T-helper 1 cell treated with Interleukin-12 subunit alpha and Interleukin-12 subunit beta and Interleukin-4 antibody, amounts not matched to agents 30 μg/mL and 1 μg/mL, for 36 hours (primary cell): ENCODE data around the gene TRIM7.

Experiments used
- H3K27ac Mint-ChIP-seq: one replicate; pipeline ENCODE4 v1.8.0; 2021; ENCODE audit warnings: mild to moderate bottlenecking, mixed read lengths
- H3K27me3 Mint-ChIP-seq: one replicate; pipeline ENCODE4 v1.8.0; 2021; ENCODE audit warnings: low read depth, mixed read lengths
- H3K36me3 Mint-ChIP-seq: one replicate; pipeline ENCODE4 v1.8.0; 2021; ENCODE audit warnings: low read depth, mixed read lengths
- H3K4me1 Mint-ChIP-seq: one replicate; pipeline ENCODE4 v1.8.0; 2021; ENCODE audit warnings: low read depth, mixed read lengths
- H3K4me3 Mint-ChIP-seq: one replicate; pipeline ENCODE4 v1.8.0; 2021; ENCODE audit warnings: mild to moderate bottlenecking, moderate library complexity, mixed read lengths
- H3K9me3 Mint-ChIP-seq: one replicate; pipeline ENCODE4 v1.8.0; 2021; ENCODE audit warnings: mixed read lengths

TRIM7 gene

GRCh38 chr5:181235689-181236366 lies 30.8 kb upstream of the TRIM7 start:
- Mint-ChIP-seq H3K27ac (no peak overlapping the region), H3K4me1 (peaks cover 23% of the 10 kb centered on the region), H3K27me3 (no peaks in the 10 kb centered on the region), H3K4me3 (no peak overlapping the region), H3K9me3 (no peaks in the 10 kb centered on the region), H3K36me3 (peaks cover 58% of the 10 kb centered on the region)

GRCh38 chr5:181235323-181235688 lies 30.3 kb upstream of the TRIM7 start:
- H3K27ac Mint-ChIP-seq: no peak overlapping the region
- H3K27me3 Mint-ChIP-seq: no peaks in the 10 kb centered on the region
- H3K4me1 Mint-ChIP-seq: peaks cover 26% of the 10 kb centered on the region
- no peak overlapping the region for H3K4me3 Mint-ChIP-seq
- no peaks in the 10 kb centered on the region for H3K9me3 Mint-ChIP-seq
- peaks cover 59% of the 10 kb centered on the region for H3K36me3 Mint-ChIP-seq

GRCh38 chr5:181234455-181235306 lies 29.7 kb upstream of the TRIM7 start:
- peaks cover 29% of the 10 kb centered on the region for H3K4me1 Mint-ChIP-seq
- peak overlapping the region; percentile 31 for H3K27ac Mint-ChIP-seq

GRCh38 chr5:181233801-181234454 lies 28.9 kb upstream of the TRIM7 start:
- H3K27ac Mint-ChIP-seq: no peak overlapping the region
- no peak overlapping the region for H3K4me3 Mint-ChIP-seq
- peaks cover 30% of the 10 kb centered on the region for H3K4me1 Mint-ChIP-seq
- H3K36me3 Mint-ChIP-seq: peaks cover 59% of the 10 kb centered on the region
- no peaks in the 10 kb centered on the region for H3K9me3 Mint-ChIP-seq
- no peaks in the 10 kb centered on the region for H3K27me3 Mint-ChIP-seq

More at GRCh38 chr5:181234455-181235306, 29.7 kb upstream of the TRIM7 start:
- Mint-ChIP-seq H3K27me3 (no peaks in the 10 kb centered on the region), H3K36me3 (peaks cover 61% of the 10 kb centered on the region), H3K4me3 (no peak overlapping the region), H3K9me3 (no peaks in the 10 kb centered on the region)

- Mint-ChIP-seq H3K4me3 (no peak overlapping the region), H3K36me3 (peaks cover 55% of the 10 kb centered on the region), H3K27me3 (no peaks in the 10 kb centered on the region), H3K9me3 (no peaks in the 10 kb centered on the region), H3K27ac (no peak overlapping the region), H3K4me1 (peaks cover 25% of the 10 kb centered on the region)
Observed at GRCh38 chr5:181233088-181233800, 28.2 kb upstream of the TRIM7 start.

- Mint-ChIP-seq H3K9me3 (no peaks in the 10 kb centered on the region), H3K4me1 (peaks cover 21% of the 10 kb centered on the region), H3K27me3 (no peaks in the 10 kb centered on the region), H3K4me3 (no peak overlapping the region), H3K27ac (no peak overlapping the region), H3K36me3 (peaks cover 48% of the 10 kb centered on the region)
Observed at GRCh38 chr5:181232593-181232992, 27.6 kb upstream of the TRIM7 start.

GRCh38 chr5:181231432-181231831 lies 26.4 kb upstream of the TRIM7 start:
- H3K27ac Mint-ChIP-seq: peak overlapping the region; percentile 17
- H3K36me3 Mint-ChIP-seq: peaks cover 39% of the 10 kb centered on the region
- no peaks in the 10 kb centered on the region for H3K9me3 Mint-ChIP-seq
- H3K4me1 Mint-ChIP-seq: peaks cover 19% of the 10 kb centered on the region
- H3K27me3 Mint-ChIP-seq: no peaks in the 10 kb centered on the region
- no peak overlapping the region for H3K4me3 Mint-ChIP-seq

- Mint-ChIP-seq H3K36me3 (peaks cover 33% of the 10 kb centered on the region), H3K4me3 (no peak overlapping the region), H3K4me1 (peaks cover 22% of the 10 kb centered on the region), H3K9me3 (no peaks in the 10 kb centered on the region), H3K27me3 (no peaks in the 10 kb centered on the region), H3K27ac (peak overlapping the region; percentile 39)
Observed at GRCh38 chr5:181230551-181230950, 25.6 kb upstream of the TRIM7 start.

GRCh38 chr5:181229996-181230395 lies 25.0 kb upstream of the TRIM7 start:
- Mint-ChIP-seq H3K27me3 (no peaks in the 10 kb centered on the region), H3K36me3 (peaks cover 31% of the 10 kb centered on the region), H3K27ac (peak overlapping the region; percentile 59), H3K9me3 (no peaks in the 10 kb centered on the region), H3K4me3 (no peak overlapping the region), H3K4me1 (peaks cover 23% of the 10 kb centered on the region)

GRCh38 chr5:181224390-181225229 lies 19.6 kb upstream of the TRIM7 start:
- Mint-ChIP-seq H3K9me3 (no peaks in the 10 kb centered on the region), H3K27ac (peak overlapping the region; percentile 99), H3K4me1 (peaks cover 48% of the 10 kb centered on the region), H3K4me3 (peak overlapping the region; percentile 98), H3K36me3 (peaks cover 16% of the 10 kb centered on the region), H3K27me3 (peaks cover 6% of the 10 kb centered on the region)

- Mint-ChIP-seq H3K36me3 (peaks cover 12% of the 10 kb centered on the region), H3K4me1 (peaks cover 46% of the 10 kb centered on the region), H3K4me3 (peak overlapping the region; percentile 98), H3K27ac (peak overlapping the region; percentile 99), H3K27me3 (peaks cover 6% of the 10 kb centered on the region), H3K9me3 (no peaks in the 10 kb centered on the region)
Observed at GRCh38 chr5:181223729-181224389, 18.9 kb upstream of the TRIM7 start.

- Mint-ChIP-seq H3K36me3 (peaks cover 11% of the 10 kb centered on the region), H3K9me3 (no peaks in the 10 kb centered on the region), H3K27ac (peak within 1 kb of the TSS; percentile 99), H3K4me3 (peak within 1 kb of the TSS; percentile 98), H3K4me1 (peaks cover 48% of the 10 kb centered on the region), H3K27me3 (peaks cover 7% of the 10 kb centered on the region)
Observed at GRCh38 chr5:181223058-181223728, 18.2 kb upstream of the TRIM7 start, which contains the start of gene TRIM41. Gene TRIM41, plus strand, starts transcription at chr5:181223281. Its CDS starts 719 bp downstream, at chr5:181224000.
